HFFc6 (cell line): ENCODE data around the gene ATP6V0A1. TPM values are rescaled to one million over a fixed set of nuclear protein-coding genes. Genes with fewer than 3 reads are reported as not detected.

Source experiments
- DNase-seq: peaks from one replicate; pipeline ENCODE4 v3.0.0-alpha.2; 2018
- H3K27ac Mint-ChIP-seq: 2 replicates; pipeline ENCODE4 v1.8.0; 2020; ENCODE audit warnings: mild to moderate bottlenecking, mixed read lengths
- H3K27me3 Mint-ChIP-seq: 2 replicates; pipeline ENCODE4 v1.8.0; 2021; ENCODE audit warnings: mild to moderate bottlenecking, moderate library complexity, mixed read lengths; ENCODE audit not compliant: insufficient read depth
- H3K36me3 Mint-ChIP-seq: 2 replicates; pipeline ENCODE4 v1.8.0; 2021; ENCODE audit warnings: low read depth, mixed read lengths
- H3K4me1 Mint-ChIP-seq: 2 replicates; pipeline ENCODE4 v1.8.0; 2020; ENCODE audit warnings: low read depth, mixed read lengths
- H3K4me3 Mint-ChIP-seq: 2 replicates; pipeline ENCODE4 v1.8.0; 2020; ENCODE audit warnings: mild to moderate bottlenecking, moderate library complexity, mixed read lengths
- H3K9me3 Mint-ChIP-seq: 2 replicates; pipeline ENCODE4 v1.8.0; 2020; ENCODE audit warnings: mild to moderate bottlenecking, mixed read lengths
- CTCF ChIP-seq: fragments of 200-600 bp; sonication (generic); IDR thresholded peaks from 2 replicates; pipeline ENCODE4 v1.5.0; 2021; ENCODE audit warnings: antibody characterized with exemption, mild to moderate bottlenecking
- total RNA-seq, 6 experiments: library from RNA; stranded (reverse); fragmentation: NEBNext Ultra II Directional; extraction: Animal tissue kit (Norgen Biotek cat#: 25700); gene quantifications; 2 replicates in 1 of 6; 3 replicates in 5 of 6; pipeline ENCODE4 v1.2.3, GENCODE V29; 2021

Gene ATP6V0A1
- total RNA-seq, 6 experiments from 2014 or later: 29.6 to 56.7 (median 37.1) TPM

GRCh38 chr17:42522263-42522790, 63.6 kb downstream of the ATP6V0A1 start:
- Mint-ChIP-seq H3K27ac (peak overlapping the region; percentile 97), H3K4me3 (no peak overlapping the region), H3K36me3 (peaks cover 20% of the 10 kb centered on the region), H3K9me3 (no peaks in the 10 kb centered on the region), H3K4me1 (peaks cover 97% of the 10 kb centered on the region), H3K27me3 (peaks cover 6% of the 10 kb centered on the region)
- TF ChIP-seq CTCF: no peak
- no peak for DNase-seq

- Mint-ChIP-seq H3K4me1 (peaks cover 95% of the 10 kb centered on the region), H3K36me3 (peaks cover 20% of the 10 kb centered on the region), H3K9me3 (no peaks in the 10 kb centered on the region), H3K4me3 (no peak overlapping the region), H3K27ac (peak overlapping the region; percentile 97), H3K27me3 (peaks cover 6% of the 10 kb centered on the region)
- no peak for TF ChIP-seq CTCF
- DNase-seq: no peak
Observed at GRCh38 chr17:42522798-42523278, 64.2 kb downstream of the ATP6V0A1 start.

GRCh38 chr17:42525221-42525620, 66.5 kb downstream of the ATP6V0A1 start:
- H3K4me1 Mint-ChIP-seq: peaks cover 77% of the 10 kb centered on the region
- H3K27me3 Mint-ChIP-seq: no peaks in the 10 kb centered on the region
- DNase-seq: peak; percentile 68
- peaks cover 16% of the 10 kb centered on the region for H3K36me3 Mint-ChIP-seq
- peak overlapping the region; percentile 50 for H3K4me3 Mint-ChIP-seq
- no peaks in the 10 kb centered on the region for H3K9me3 Mint-ChIP-seq
- peak overlapping the region; percentile 67 for H3K27ac Mint-ChIP-seq
- TF ChIP-seq CTCF: no peak

GRCh38 chr17:42526031-42526444, 67.4 kb downstream of the ATP6V0A1 start:
- H3K4me3 Mint-ChIP-seq: no peak overlapping the region; the same call in 1 of the 2 replicates
- peak; percentile 58 for DNase-seq
- peak overlapping the region; percentile 87 for H3K27ac Mint-ChIP-seq
- no peaks in the 10 kb centered on the region for H3K9me3 Mint-ChIP-seq
- TF ChIP-seq CTCF: no peak
- H3K4me1 Mint-ChIP-seq: peaks cover 74% of the 10 kb centered on the region
- peaks cover 16% of the 10 kb centered on the region for H3K36me3 Mint-ChIP-seq
- no peaks in the 10 kb centered on the region for H3K27me3 Mint-ChIP-seq

- no peaks in the 10 kb centered on the region for H3K9me3 Mint-ChIP-seq
- no peak overlapping the region for H3K4me3 Mint-ChIP-seq
- H3K27ac Mint-ChIP-seq: no peak overlapping the region
- peaks cover 5% of the 10 kb centered on the region for H3K36me3 Mint-ChIP-seq
- peaks cover 62% of the 10 kb centered on the region for H3K4me1 Mint-ChIP-seq
- no peak for DNase-seq
- no peak for TF ChIP-seq CTCF
- no peaks in the 10 kb centered on the region for H3K27me3 Mint-ChIP-seq
Observed at GRCh38 chr17:42527932-42528331, 69.3 kb downstream of the ATP6V0A1 start.
